ENCODE measurements around the gene LOXL4.

LOXL4 gene

GRCh38 chr10:98255146-98255877 is 12.7 kb downstream of the LOXL4 start:
- no peak overlapping the region for H3K4me3 ChIP-seq (ENCODE audit: low read length)
- TF ChIP-seq CTCF (conservative IDR thresholded peaks at IDR 0.05; ENCODE audit: low read length) = no peak
- DNase-seq (ENCODE audit: low read depth) = no peak

- TF ChIP-seq CTCF (conservative IDR thresholded peaks at IDR 0.05; ENCODE audit: low read length) = no peak
- H3K4me3 ChIP-seq (ENCODE audit: low read length) = no peak overlapping the region
- no peak for DNase-seq (ENCODE audit: low read depth)
Measured at GRCh38 chr10:98254234-98254974, 13.6 kb downstream of the LOXL4 start.

- no peak overlapping the region for H3K4me3 ChIP-seq (ENCODE audit: low read length)
- no peak for TF ChIP-seq CTCF (conservative IDR thresholded peaks at IDR 0.05; ENCODE audit: low read length)
- no peak for DNase-seq (ENCODE audit: low read depth)
Measured at GRCh38 chr10:98253499-98253898, 14.5 kb downstream of the LOXL4 start.

- DNase-seq (ENCODE audit: low read depth) = no peak
- TF ChIP-seq CTCF (conservative IDR thresholded peaks at IDR 0.05; ENCODE audit: low read length) = no peak
- no peak overlapping the region for H3K4me3 ChIP-seq (ENCODE audit: low read length)
Measured at GRCh38 chr10:98252464-98252863, 15.5 kb downstream of the LOXL4 start.

GRCh38 chr10:98251399-98251798 is 16.6 kb downstream of the LOXL4 start:
- no peak overlapping the region for H3K4me3 ChIP-seq (ENCODE audit: low read length)
- DNase-seq (ENCODE audit: low read depth) = no peak
- no peak for TF ChIP-seq CTCF (conservative IDR thresholded peaks at IDR 0.05; ENCODE audit: low read length)

- DNase-seq (ENCODE audit: low read depth) = no peak
- H3K4me3 ChIP-seq (ENCODE audit: low read length) = no peak overlapping the region
Measured at GRCh38 chr10:98249134-98249533, 18.9 kb downstream of the LOXL4 start.

More at GRCh38 chr10:98249134-98249533, 18.9 kb downstream of the LOXL4 start:
- TF ChIP-seq CTCF (conservative IDR thresholded peaks at IDR 0.05; ENCODE audit: low read length) = no peak

Data from AG10803 (cell line).